EL (cell line): ENCODE measurements around the gene ZNF844.
A peak's percentile ranks its signal among the peaks of the same experiment; 100 is the strongest.
"Not testable (repeated sequence)": the region's sequence is repeated elsewhere in the genome, so short reads cannot be mapped to it uniquely, and the experiment has no call there.

Experiments used
- DNase-seq: peaks from one replicate; pipeline ENCODE4 v3.0.0-alpha.2; 2016

The ZNF844 gene

GRCh38 chr19:12092956-12093355, 28.4 kb downstream of the ZNF844 start:
- DNase-seq, result peak; percentile 15

GRCh38 chr19:12093777-12094176, 29.2 kb downstream of the ZNF844 start:
- DNase-seq, result no peak

- peak; percentile 42 for DNase-seq
Observed at GRCh38 chr19:12095111-12095790, 30.7 kb downstream of the ZNF844 start.

- no peak for DNase-seq
Observed at GRCh38 chr19:12098040-12098439, 33.5 kb downstream of the ZNF844 start.

GRCh38 chr19:12103909-12104308, 39.4 kb downstream of the ZNF844 start:
- DNase-seq, result not testable (repeated sequence)

GRCh38 chr19:12111176-12111575, 46.6 kb downstream of the ZNF844 start:
- peak; percentile 35 for DNase-seq

GRCh38 chr19:12111943-12112637, 47.6 kb downstream of the ZNF844 start:
- DNase-seq, result peak; percentile 14

GRCh38 chr19:12112701-12113100, 48.2 kb downstream of the ZNF844 start:
- no peak for DNase-seq

GRCh38 chr19:12113121-12113520, 48.6 kb downstream of the ZNF844 start:
- no peak for DNase-seq

- no peak for DNase-seq
Observed at GRCh38 chr19:12117201-12117970, 52.9 kb downstream of the ZNF844 start.

GRCh38 chr19:12126707-12127106, 62.2 kb downstream of the ZNF844 start:
- no peak for DNase-seq
